Measurements from ENCODE around the gene GRK1.

The GRK1 gene

GRCh38 chr13:113783966-113784644 lies 117.1 kb downstream of the GRK1 start:
- DNase-seq, result no peak
- in situ Hi-C loops (cut with MboI; ENCODE audit: low pct_unique_long_range_greater_than_20kb, low sequenced_read_pairs), result no loop called here

DNA sequence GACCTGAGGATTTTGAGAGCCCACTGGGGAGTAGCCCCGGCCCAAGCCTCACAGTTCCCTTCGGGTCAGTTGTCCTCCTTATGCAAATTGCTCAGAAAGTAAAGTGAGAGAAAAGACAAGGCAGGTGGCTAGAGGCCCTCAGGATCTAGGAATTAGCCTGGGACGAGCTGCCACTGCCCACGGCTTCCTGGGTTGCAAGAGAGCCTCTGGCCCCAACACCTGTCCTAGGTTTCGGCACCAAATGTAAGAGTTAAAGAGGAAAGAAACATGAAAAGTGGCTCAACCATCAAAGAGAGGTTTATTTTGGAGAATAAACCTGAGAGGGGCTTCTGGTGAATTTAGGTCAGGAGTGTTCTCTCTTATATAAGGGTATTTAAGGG lies 117.6 kb downstream of the GRK1 start:
- no peak for DNase-seq
- in situ Hi-C loops (cut with MboI; ENCODE audit: low pct_unique_long_range_greater_than_20kb, low sequenced_read_pairs), result no loop called here

DNA sequence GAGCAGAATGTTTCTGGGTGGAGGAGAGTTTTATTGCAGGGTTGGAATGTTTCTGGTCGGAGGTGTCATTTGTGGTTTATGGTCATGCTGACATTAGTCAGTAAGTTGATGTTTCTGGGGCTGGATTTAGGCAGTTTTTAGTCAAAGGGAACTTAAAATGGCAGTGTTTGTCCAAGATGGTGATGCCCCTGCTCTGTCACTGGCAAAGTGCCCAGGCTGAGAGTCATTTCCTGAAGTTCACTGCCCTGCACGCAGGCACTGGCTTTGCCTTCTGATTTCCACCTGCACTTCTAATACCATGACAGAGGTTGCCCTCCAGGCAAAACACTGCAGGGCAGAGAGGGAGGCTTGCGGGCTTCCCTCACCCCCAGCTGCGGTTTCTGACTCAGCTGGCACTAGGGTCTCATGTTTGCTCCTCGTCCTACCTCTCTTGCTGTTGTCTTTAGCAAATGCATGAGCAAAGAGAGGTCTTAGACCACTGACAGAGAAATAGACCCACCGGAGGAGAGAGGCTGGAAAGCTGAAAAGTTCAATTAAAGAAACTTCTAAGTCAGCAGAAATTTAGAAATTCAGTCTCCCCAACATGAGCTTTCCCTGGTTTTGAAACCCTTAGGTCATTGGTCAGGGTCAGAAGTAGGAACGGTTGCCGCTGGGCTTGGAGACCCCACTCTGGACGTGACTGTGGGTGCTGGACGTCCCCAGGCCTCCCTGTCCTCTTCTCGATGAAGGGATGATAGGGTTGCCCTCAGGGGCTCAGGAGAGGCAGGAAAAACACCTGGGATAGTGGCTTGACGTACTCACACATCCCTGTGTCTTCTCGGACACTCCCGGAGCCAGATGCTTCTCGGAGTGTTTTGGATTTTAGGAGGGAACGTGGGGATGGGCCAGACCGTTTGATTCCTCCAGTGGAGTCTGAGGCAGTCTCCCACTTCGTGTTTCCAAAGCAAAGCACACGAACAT lies 118.3 kb downstream of the GRK1 start:
- in situ Hi-C loops (cut with MboI; ENCODE audit: low pct_unique_long_range_greater_than_20kb, low sequenced_read_pairs), result no loop called here
- DNase-seq, result peak; percentile 31

GRCh38 chr13:113786262-113786841 lies 119.3 kb downstream of the GRK1 start:
- no peak for DNase-seq
- in situ Hi-C loops (cut with MboI; ENCODE audit: low pct_unique_long_range_greater_than_20kb, low sequenced_read_pairs), result no loop called here
